ENCODE data around the gene DPP6.

GRCh38 chr7:154859747-154860620 lies 807.8 kb downstream of the DPP6 start:
- no peak for TF ChIP-seq EZH2 (IDR thresholded peaks at IDR 0.05)
- no peak for TF ChIP-seq POLR2AphosphoS5 (IDR thresholded peaks at IDR 0.05; ENCODE audit: borderline replicate concordance, low read depth, low read length)
- TF ChIP-seq FOXP2 (optimal IDR thresholded peaks at IDR 0.05; ENCODE audit: control extremely low read depth, extremely low read length, insufficient read depth): no peak
